IPS-18a (cell line): Measurements from ENCODE around the gene TIMP3.

Source experiments
- H3K27ac ChIP-seq: one replicate; pipeline ENCODE4 v1.5.1; 2013; ENCODE audit warnings: low read length
- H3K27me3 ChIP-seq: one replicate; pipeline ENCODE4 v1.6.1; 2013; ENCODE audit warnings: mild to moderate bottlenecking, low read length; ENCODE audit not compliant: control insufficient read depth, insufficient read depth
- H3K36me3 ChIP-seq: one replicate; pipeline ENCODE4 v1.6.1; 2013; ENCODE audit warnings: low read depth, low read length; ENCODE audit not compliant: control insufficient read depth
- H3K4me1 ChIP-seq: one replicate; pipeline ENCODE4 v1.6.1; 2013; ENCODE audit warnings: low read depth, low read length; ENCODE audit not compliant: control insufficient read depth
- H3K4me3 ChIP-seq: one replicate; pipeline ENCODE4 v1.5.1; 2013; ENCODE audit warnings: low read length
- H3K9ac ChIP-seq: one replicate; pipeline ENCODE4 v1.6.1; 2013; ENCODE audit warnings: mild to moderate bottlenecking, low read length, moderate library complexity
- H3K9me3 ChIP-seq: one replicate; pipeline ENCODE4 v1.6.1; 2013; ENCODE audit warnings: low read depth, low read length; ENCODE audit not compliant: control insufficient read depth

Gene TIMP3

GRCh38 chr22:32880061-32880460, 78.6 kb downstream of the TIMP3 start:
- Histone ChIP-seq H3K9ac (no peak overlapping the region), H3K36me3 (no peaks in the 10 kb centered on the region), H3K4me1 (no peaks in the 10 kb centered on the region), H3K9me3 (no peaks in the 10 kb centered on the region), H3K27me3 (no peaks in the 10 kb centered on the region), H3K4me3 (no peak overlapping the region), H3K27ac (no peak overlapping the region)

GRCh38 chr22:32880505-32880892, 79.0 kb downstream of the TIMP3 start:
- H3K4me1 ChIP-seq: no peaks in the 10 kb centered on the region
- H3K36me3 ChIP-seq: no peaks in the 10 kb centered on the region
- H3K9me3 ChIP-seq: no peaks in the 10 kb centered on the region
- H3K27me3 ChIP-seq: no peaks in the 10 kb centered on the region
- no peak overlapping the region for H3K9ac ChIP-seq
- H3K27ac ChIP-seq: no peak overlapping the region
- H3K4me3 ChIP-seq: no peak overlapping the region

- no peaks in the 10 kb centered on the region for H3K27me3 ChIP-seq
- H3K27ac ChIP-seq: no peak overlapping the region
- H3K4me1 ChIP-seq: no peaks in the 10 kb centered on the region
- H3K4me3 ChIP-seq: no peak overlapping the region
- H3K36me3 ChIP-seq: no peaks in the 10 kb centered on the region
- no peak overlapping the region for H3K9ac ChIP-seq
- H3K9me3 ChIP-seq: no peaks in the 10 kb centered on the region
Observed at GRCh38 chr22:32880893-32881596, 79.5 kb downstream of the TIMP3 start.

- Histone ChIP-seq H3K36me3 (no peaks in the 10 kb centered on the region), H3K4me1 (no peaks in the 10 kb centered on the region), H3K27ac (no peak overlapping the region), H3K27me3 (no peaks in the 10 kb centered on the region), H3K9me3 (no peaks in the 10 kb centered on the region), H3K9ac (no peak overlapping the region), H3K4me3 (no peak overlapping the region)
Observed at GRCh38 chr22:32882360-32882755, 80.9 kb downstream of the TIMP3 start.

DNA sequence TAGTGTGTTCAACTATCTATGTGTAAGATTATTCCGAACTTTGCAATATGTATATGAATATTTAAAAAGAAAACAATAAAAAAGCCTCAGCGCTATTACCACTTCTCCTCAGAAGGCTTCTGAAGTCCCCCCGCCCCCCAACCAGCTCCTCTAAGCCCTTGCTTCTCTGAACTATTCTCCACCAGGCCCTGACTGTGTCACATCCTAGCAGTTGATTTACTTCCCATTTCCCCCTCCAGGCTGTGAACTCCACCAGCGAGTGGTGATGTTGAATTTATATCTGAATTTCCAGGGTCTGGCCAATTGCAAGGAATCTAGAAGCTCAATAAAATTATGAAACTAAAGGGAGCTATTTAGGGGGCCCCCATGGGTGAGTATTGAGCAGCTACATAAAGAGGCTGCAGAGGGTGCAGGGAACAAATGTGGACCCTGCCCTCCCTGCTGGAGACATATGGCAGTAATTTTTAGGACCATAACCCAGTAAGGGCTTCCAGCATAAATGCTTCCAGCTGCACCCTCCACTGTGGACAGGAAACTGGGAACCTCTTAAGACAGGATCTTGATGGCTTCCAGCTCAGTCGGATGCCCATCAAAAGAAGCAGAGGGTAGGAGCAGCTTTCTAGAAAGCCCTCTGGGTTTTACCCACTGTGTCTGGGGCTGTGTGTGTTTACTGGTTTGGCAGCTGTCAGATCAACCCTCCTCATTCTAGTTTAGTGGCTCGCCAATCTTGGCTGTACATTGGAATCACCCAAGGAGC, 81.4 kb downstream of the TIMP3 start:
- Histone ChIP-seq H3K9me3 (no peaks in the 10 kb centered on the region), H3K4me3 (no peak overlapping the region), H3K27me3 (no peaks in the 10 kb centered on the region), H3K9ac (no peak overlapping the region), H3K4me1 (no peaks in the 10 kb centered on the region), H3K36me3 (no peaks in the 10 kb centered on the region), H3K27ac (no peak overlapping the region)

DNA sequence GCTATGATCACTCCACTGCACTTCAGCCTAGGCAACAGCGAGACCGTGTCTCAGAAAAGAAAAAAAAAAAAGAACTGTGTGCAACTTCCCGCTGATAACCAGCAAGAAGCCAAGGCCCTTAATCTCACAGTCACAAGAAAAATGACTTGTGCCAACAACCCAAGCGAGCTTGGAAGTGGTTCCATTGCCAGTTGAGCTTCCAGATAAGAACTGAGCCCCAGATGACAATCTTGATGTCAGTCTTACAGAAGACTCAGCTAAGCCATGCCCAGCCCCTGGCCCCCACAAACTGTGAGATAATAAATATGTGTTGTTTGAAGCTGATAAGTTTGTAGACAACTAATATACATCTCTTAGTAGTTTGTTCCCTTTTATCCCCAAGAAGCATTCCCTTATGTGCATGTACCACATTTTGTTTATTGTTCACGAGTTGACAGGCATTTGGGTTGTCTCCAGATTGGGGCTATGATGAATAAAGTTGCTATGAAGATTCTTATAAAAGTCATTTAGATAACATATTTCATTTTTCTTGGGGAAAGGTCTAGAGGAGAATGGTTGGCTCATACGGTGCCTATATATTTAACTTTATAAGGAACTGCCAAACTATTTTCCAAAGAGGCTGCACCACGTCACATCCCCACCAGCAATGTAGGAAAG, 85.9 kb downstream of the TIMP3 start:
- H3K27ac ChIP-seq: no peak overlapping the region
- H3K4me3 ChIP-seq: no peak overlapping the region
- no peak overlapping the region for H3K9ac ChIP-seq
- no peaks in the 10 kb centered on the region for H3K4me1 ChIP-seq
- no peaks in the 10 kb centered on the region for H3K9me3 ChIP-seq
- H3K36me3 ChIP-seq: no peaks in the 10 kb centered on the region
- no peaks in the 10 kb centered on the region for H3K27me3 ChIP-seq

DNA sequence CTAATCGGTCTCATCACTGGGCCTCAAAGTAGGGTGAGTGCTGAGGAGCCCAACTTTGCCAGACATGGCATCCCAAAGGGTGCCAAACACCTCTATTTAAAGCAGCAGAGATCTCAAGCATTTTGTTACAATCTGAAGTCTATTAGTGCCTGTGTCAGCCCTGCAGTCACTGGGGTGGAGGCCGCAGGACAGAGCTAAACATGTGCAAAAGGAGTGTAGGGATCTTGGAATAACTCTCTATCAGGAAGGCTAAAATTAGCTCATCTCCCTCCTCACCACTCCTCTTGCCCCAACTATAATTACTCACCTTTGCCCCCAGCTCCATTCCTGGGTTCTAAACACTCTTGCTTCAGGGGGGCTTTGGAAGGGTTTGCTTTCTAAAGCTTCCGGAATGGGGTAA, 87.5 kb downstream of the TIMP3 start:
- Histone ChIP-seq H3K27ac (no peak overlapping the region), H3K27me3 (no peaks in the 10 kb centered on the region), H3K4me3 (no peak overlapping the region), H3K36me3 (no peaks in the 10 kb centered on the region), H3K9me3 (no peaks in the 10 kb centered on the region), H3K4me1 (no peaks in the 10 kb centered on the region), H3K9ac (no peak overlapping the region)

DNA sequence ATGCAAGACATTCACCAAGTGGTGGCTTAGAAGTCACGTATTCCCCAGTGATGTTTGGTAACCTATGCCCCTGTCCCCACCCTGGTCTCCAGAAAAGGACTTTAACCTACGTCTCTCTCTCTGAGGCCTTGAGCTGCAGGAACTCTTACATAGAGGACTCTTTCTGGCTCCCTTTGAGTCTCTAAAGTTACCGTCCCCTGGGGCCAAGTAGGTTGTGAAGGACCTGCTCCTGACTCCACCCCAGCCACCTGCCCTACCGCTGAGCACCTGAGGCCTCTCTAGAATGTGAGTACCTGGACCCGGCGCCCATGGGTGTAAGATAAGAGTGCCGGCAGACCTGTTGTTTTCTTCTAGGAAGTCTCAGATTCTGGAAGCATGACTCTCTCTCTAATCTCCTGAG, 95.4 kb downstream of the TIMP3 start:
- no peak overlapping the region for H3K9ac ChIP-seq
- H3K9me3 ChIP-seq: no peaks in the 10 kb centered on the region
- no peaks in the 10 kb centered on the region for H3K4me1 ChIP-seq
- H3K4me3 ChIP-seq: no peak overlapping the region
- no peaks in the 10 kb centered on the region for H3K27me3 ChIP-seq
- no peak overlapping the region for H3K27ac ChIP-seq
- no peaks in the 10 kb centered on the region for H3K36me3 ChIP-seq

- Histone ChIP-seq H3K9ac (no peak overlapping the region), H3K27ac (no peak overlapping the region), H3K27me3 (no peaks in the 10 kb centered on the region), H3K9me3 (no peaks in the 10 kb centered on the region), H3K36me3 (no peaks in the 10 kb centered on the region), H3K4me3 (no peak overlapping the region), H3K4me1 (no peaks in the 10 kb centered on the region)
Observed at GRCh38 chr22:32897400-32897799, 95.9 kb downstream of the TIMP3 start.

GRCh38 chr22:32900886-32901635, 99.6 kb downstream of the TIMP3 start:
- H3K4me3 ChIP-seq: no peak overlapping the region
- no peaks in the 10 kb centered on the region for H3K27me3 ChIP-seq
- no peaks in the 10 kb centered on the region for H3K4me1 ChIP-seq
- no peaks in the 10 kb centered on the region for H3K36me3 ChIP-seq
- H3K27ac ChIP-seq: no peak overlapping the region
- no peak overlapping the region for H3K9ac ChIP-seq
- no peaks in the 10 kb centered on the region for H3K9me3 ChIP-seq

DNA sequence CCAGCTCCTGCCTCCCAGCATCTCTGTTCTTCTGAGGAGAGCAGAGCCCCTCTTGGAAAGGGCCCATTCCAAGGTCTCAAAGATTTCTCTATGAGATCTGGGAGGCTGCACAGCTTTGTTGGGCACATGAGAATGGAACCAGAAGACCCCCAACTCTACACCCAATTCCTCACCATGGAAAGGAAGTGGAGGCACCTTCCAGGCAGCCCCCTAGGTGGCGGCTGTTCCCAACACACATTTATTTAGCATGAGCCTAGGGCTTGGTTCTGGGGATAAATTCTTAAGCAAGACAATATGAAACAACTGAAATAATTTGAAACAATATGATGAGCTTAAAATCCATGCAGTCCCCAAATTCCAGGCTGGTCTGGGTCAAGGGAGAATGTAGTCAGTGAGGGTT, 100.4 kb downstream of the TIMP3 start:
- H3K27ac ChIP-seq: no peak overlapping the region
- no peaks in the 10 kb centered on the region for H3K36me3 ChIP-seq
- H3K9ac ChIP-seq: no peak overlapping the region
- H3K27me3 ChIP-seq: no peaks in the 10 kb centered on the region
- no peaks in the 10 kb centered on the region for H3K9me3 ChIP-seq
- no peaks in the 10 kb centered on the region for H3K4me1 ChIP-seq
- no peak overlapping the region for H3K4me3 ChIP-seq
